ENCODE results near the gene CAMKK1.
"Not testable (repeated sequence)": the region's sequence is repeated elsewhere in the genome, so short reads cannot be mapped to it uniquely, and the experiment has no call there.

Gene CAMKK1

DNA sequence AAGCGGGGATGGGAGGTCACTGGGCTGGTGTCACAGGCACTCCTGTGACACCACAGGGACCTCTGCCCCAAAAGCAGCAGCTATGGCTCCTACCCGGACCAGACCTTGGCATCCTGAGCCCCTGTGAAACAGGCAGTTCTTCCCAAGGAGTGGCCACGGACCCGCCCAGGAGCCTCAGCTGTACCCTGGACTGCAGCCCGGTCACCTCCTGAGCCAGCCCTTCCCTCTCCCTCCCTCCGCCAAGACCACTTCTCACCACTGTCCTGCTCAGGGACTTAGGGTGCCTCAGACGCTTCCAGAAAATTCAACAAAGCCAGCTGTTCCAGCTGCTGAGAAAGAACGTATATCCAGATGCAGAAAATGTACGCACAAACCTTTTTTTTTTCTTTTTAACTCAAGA lies 32.9 kb downstream of the CAMKK1 start:
- H3K4me1 ChIP-seq (ENCODE audit: insufficient read depth, low read length, poor library complexity, severe bottlenecking): no peaks in the 10 kb centered on the region
- TF ChIP-seq EZH2phosphoT487 (IDR thresholded peaks at IDR 0.05; ENCODE audit: borderline replicate concordance): no peak
- TF ChIP-seq, protein P1, sequence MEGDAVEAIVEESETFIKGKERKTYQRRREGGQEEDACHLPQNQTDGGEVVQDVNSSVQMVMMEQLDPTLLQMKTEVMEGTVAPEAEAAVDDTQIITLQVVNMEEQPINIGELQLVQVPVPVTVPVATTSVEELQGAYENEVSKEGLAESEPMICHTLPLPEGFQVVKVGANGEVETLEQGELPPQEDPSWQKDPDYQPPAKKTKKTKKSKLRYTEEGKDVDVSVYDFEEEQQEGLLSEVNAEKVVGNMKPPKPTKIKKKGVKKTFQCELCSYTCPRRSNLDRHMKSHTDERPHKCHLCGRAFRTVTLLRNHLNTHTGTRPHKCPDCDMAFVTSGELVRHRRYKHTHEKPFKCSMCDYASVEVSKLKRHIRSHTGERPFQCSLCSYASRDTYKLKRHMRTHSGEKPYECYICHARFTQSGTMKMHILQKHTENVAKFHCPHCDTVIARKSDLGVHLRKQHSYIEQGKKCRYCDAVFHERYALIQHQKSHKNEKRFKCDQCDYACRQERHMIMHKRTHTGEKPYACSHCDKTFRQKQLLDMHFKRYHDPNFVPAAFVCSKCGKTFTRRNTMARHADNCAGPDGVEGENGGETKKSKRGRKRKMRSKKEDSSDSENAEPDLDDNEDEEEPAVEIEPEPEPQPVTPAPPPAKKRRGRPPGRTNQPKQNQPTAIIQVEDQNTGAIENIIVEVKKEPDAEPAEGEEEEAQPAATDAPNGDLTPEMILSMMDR (conservative IDR thresholded peaks at IDR 0.05; ENCODE audit: low read length): no peak
- no peaks in the 10 kb centered on the region for H3K9me2 ChIP-seq (replicated peaks; ENCODE audit: low read depth, low read length)
- H3K9ac ChIP-seq (ENCODE audit: low read depth, low read length, poor library complexity, severe bottlenecking): no peak overlapping the region
- H2AFZ ChIP-seq (ENCODE audit: low read length): no peak overlapping the region
- no peaks in the 10 kb centered on the region for H3K9me3 ChIP-seq (ENCODE audit: insufficient read depth, low read depth, low read length)
- H3K79me2 ChIP-seq (ENCODE audit: insufficient read depth, low read length): no peaks in the 10 kb centered on the region
- no peak overlapping the region for H3K4me3 ChIP-seq (ENCODE audit: low read length, poor library complexity, severe bottlenecking)
- no peaks in the 10 kb centered on the region for H3K36me3 ChIP-seq (ENCODE audit: insufficient read depth, low read length)
- no peaks in the 10 kb centered on the region for H4K20me1 ChIP-seq (ENCODE audit: insufficient read depth, low read length, poor library complexity, severe bottlenecking)
- H3F3A ChIP-seq (ENCODE audit: low read depth): no peaks in the 10 kb centered on the region
- no peak overlapping the region for H3K4me2 ChIP-seq (ENCODE audit: low read depth, low read length, poor library complexity, severe bottlenecking)
- no peaks in the 10 kb centered on the region for H3K27me3 ChIP-seq (ENCODE audit: insufficient read depth, low read length, poor library complexity, severe bottlenecking)

- Histone ChIP-seq H3K27me3 (ENCODE audit: insufficient read depth, low read length, poor library complexity, severe bottlenecking) (no peaks in the 10 kb centered on the region), H3K79me2 (ENCODE audit: insufficient read depth, low read length) (no peaks in the 10 kb centered on the region), H2AFZ (ENCODE audit: low read length) (no peak overlapping the region), H4K20me1 (ENCODE audit: insufficient read depth, low read length, poor library complexity, severe bottlenecking) (no peaks in the 10 kb centered on the region), H3K4me1 (ENCODE audit: insufficient read depth, low read length, poor library complexity, severe bottlenecking) (no peaks in the 10 kb centered on the region), H3K9ac (ENCODE audit: low read depth, low read length, poor library complexity, severe bottlenecking) (no peak overlapping the region), H3F3A (ENCODE audit: low read depth) (no peaks in the 10 kb centered on the region), H3K4me2 (ENCODE audit: low read depth, low read length, poor library complexity, severe bottlenecking) (no peak overlapping the region), H3K4me3 (ENCODE audit: low read length, poor library complexity, severe bottlenecking) (no peak overlapping the region), H3K9me2 (replicated peaks; ENCODE audit: low read depth, low read length) (no peaks in the 10 kb centered on the region), H3K36me3 (ENCODE audit: insufficient read depth, low read length) (no peaks in the 10 kb centered on the region), H3K9me3 (ENCODE audit: insufficient read depth, low read depth, low read length) (no peaks in the 10 kb centered on the region)
- TF ChIP-seq, protein P1 (conservative IDR thresholded peaks at IDR 0.05; ENCODE audit: low read length): no peak; the same call in 1 of the 2 replicates
These were observed 35.4 kb downstream of the CAMKK1 start for GRCh38 chr17:3857261-3858105.

GRCh38 chr17:3854204-3854603 lies 38.6 kb downstream of the CAMKK1 start:
- not testable (repeated sequence) for H3K27me3 ChIP-seq (ENCODE audit: insufficient read depth, low read length, poor library complexity, severe bottlenecking); H3K4me1 ChIP-seq (ENCODE audit: insufficient read depth, low read length, poor library complexity, severe bottlenecking); H3F3A ChIP-seq (ENCODE audit: low read depth); H3K9ac ChIP-seq (ENCODE audit: low read depth, low read length, poor library complexity, severe bottlenecking); H4K20me1 ChIP-seq (ENCODE audit: insufficient read depth, low read length, poor library complexity, severe bottlenecking); H3K36me3 ChIP-seq (ENCODE audit: insufficient read depth, low read length); H3K9me3 ChIP-seq (ENCODE audit: insufficient read depth, low read depth, low read length); H3K79me2 ChIP-seq (ENCODE audit: insufficient read depth, low read length); H3K4me2 ChIP-seq (ENCODE audit: low read depth, low read length, poor library complexity, severe bottlenecking); H3K4me3 ChIP-seq (ENCODE audit: low read length, poor library complexity, severe bottlenecking); H2AFZ ChIP-seq (ENCODE audit: low read length); H3K9me2 ChIP-seq (replicated peaks; ENCODE audit: low read depth, low read length)

DNA sequence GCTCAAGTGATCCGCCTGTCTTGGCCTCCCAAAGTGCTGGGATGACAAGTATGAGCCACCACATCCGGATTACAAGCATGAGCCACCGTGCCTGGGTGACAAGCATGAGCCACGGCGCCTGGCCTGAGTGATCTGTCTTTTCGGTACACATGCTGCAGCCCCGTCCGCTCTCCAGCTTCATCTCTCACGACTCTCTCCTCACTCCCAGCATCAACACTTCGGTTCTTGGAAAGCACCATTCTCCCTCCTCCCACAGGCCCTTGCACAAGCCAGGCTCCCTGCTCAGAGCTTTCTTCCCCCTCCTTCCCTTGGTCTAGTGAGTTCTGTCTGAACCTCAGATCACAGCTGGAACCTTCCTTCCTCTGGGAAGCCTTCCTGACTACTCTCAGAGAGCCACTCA lies 40.3 kb downstream of the CAMKK1 start:
- H3K9ac ChIP-seq (ENCODE audit: low read depth, low read length, poor library complexity, severe bottlenecking): no peak overlapping the region
- H4K20me1 ChIP-seq (ENCODE audit: insufficient read depth, low read length, poor library complexity, severe bottlenecking): no peaks in the 10 kb centered on the region
- no peak overlapping the region for H3K4me3 ChIP-seq (ENCODE audit: low read length, poor library complexity, severe bottlenecking)
- no peaks in the 10 kb centered on the region for H3K9me3 ChIP-seq (ENCODE audit: insufficient read depth, low read depth, low read length)
- no peaks in the 10 kb centered on the region for H3K79me2 ChIP-seq (ENCODE audit: insufficient read depth, low read length)
- H3F3A ChIP-seq (ENCODE audit: low read depth): no peaks in the 10 kb centered on the region
- H3K9me2 ChIP-seq (replicated peaks; ENCODE audit: low read depth, low read length): no peaks in the 10 kb centered on the region
- no peaks in the 10 kb centered on the region for H3K27me3 ChIP-seq (ENCODE audit: insufficient read depth, low read length, poor library complexity, severe bottlenecking)
- no peaks in the 10 kb centered on the region for H3K36me3 ChIP-seq (ENCODE audit: insufficient read depth, low read length)
- TF ChIP-seq, protein P1 (conservative IDR thresholded peaks at IDR 0.05; ENCODE audit: low read length): no peak
- no peak for TF ChIP-seq EZH2phosphoT487 (IDR thresholded peaks at IDR 0.05; ENCODE audit: borderline replicate concordance)
- peaks cover 5% of the 10 kb centered on the region for H3K4me1 ChIP-seq (ENCODE audit: insufficient read depth, low read length, poor library complexity, severe bottlenecking)
- no peak overlapping the region for H3K4me2 ChIP-seq (ENCODE audit: low read depth, low read length, poor library complexity, severe bottlenecking)
- no peak overlapping the region for H2AFZ ChIP-seq (ENCODE audit: low read length)

Measured in Loucy (cell line).